ENCODE data around the gene PRKN.

DNA sequence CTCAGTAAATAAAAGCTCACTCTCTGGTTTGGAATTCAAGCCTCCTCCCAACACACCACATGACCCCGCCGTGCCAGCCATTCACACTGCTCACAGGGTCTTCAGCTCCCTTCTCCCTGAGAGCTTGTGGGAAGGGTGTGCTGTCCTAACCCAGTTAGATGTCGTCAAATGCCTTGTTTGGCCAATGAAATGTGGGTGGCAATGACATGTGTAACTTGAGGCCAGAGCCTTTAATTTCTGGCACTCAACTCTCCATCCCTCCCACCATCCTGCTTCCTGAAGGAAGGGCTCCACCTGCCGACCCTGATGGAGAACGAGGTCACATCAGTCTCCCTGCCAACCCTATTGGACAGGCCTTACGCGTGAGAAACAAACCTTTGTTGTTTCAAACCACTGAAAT lies 1229.2 kb downstream of the PRKN start:
- TF ChIP-seq EZH2 (IDR thresholded peaks at IDR 0.05) (no peak), EZH2phosphoT487 (IDR thresholded peaks at IDR 0.05) (no peak)

All from neural progenitor cell (in vitro differentiated cells).